Gastrocnemius medialis (tissue), 4 donors: ENCODE measurements around the gene PLXDC2. TPM values are rescaled to one million over a fixed set of nuclear protein-coding genes. Genes with fewer than 3 reads are reported as not detected.

Experiments
- ATAC-seq, 2 donors: fragments of 150-250 bp; one replicate each; pipeline ENCODE4 v1.9.1; 2016
- DNase-seq, 2 donors: peaks; one replicate each; pipeline ENCODE4 v3.0.0-alpha.2; 2019
- H3K27ac ChIP-seq, 4 donors: fragments of 200-600 bp; sonication (generic); 1 replicate in 1 of 4; 2 replicates in 3 of 4; pipeline ENCODE4 v1.5.1; 2016 to 2018; ENCODE audit warnings: mild to moderate bottlenecking in 2 of 4, moderate library complexity in 1 of 4
- H3K27me3 ChIP-seq, 3 donors: fragments of 200-600 bp; sonication (generic) in 2 of 3; 1 replicate in 1 of 3; 2 replicates in 2 of 3; pipeline versions ENCODE4 v1.5.1 to v1.6.0; 2016 to 2019; ENCODE audit warnings: mild to moderate bottlenecking in 1 of 3, moderate library complexity in 1 of 3
- H3K36me3 ChIP-seq, 2 donors: fragments of 200-600 bp; sonication (generic) in 1 of 2; one replicate each; pipeline ENCODE4 v1.5.1; 2017 to 2018
- H3K4me1 ChIP-seq, 2 donors: fragments of 200-600 bp; sonication (generic) in 1 of 2; one replicate each; pipeline ENCODE4 v1.5.1; 2016 to 2017; ENCODE audit warnings: mild to moderate bottlenecking in 2 of 2
- H3K4me3 ChIP-seq, 4 donors: fragments of 200-600 bp; sonication (generic) in 3 of 4; 1 replicate in 1 of 4; 2 replicates in 3 of 4; pipeline ENCODE4 v1.5.1; 2016 to 2019; ENCODE audit warnings: mild to moderate bottlenecking in 2 of 4
- H3K9me3 ChIP-seq, 3 donors: fragments of 200-600 bp; sonication (generic) in 2 of 3; 1 replicate in 1 of 3; 2 replicates in 2 of 3; pipeline ENCODE4 v1.5.1; 2016 to 2019
- POLR2A ChIP-seq, 2 donors: fragments of 450-650 bp; IDR thresholded peaks; one replicate each; pipeline ENCODE4 v1.6.1; 2017; ENCODE audit warnings: antibody characterized with exemption in 2 of 2, mild to moderate bottlenecking in 2 of 2, moderate library complexity in 2 of 2
- in situ Hi-C, 4 donors: fragments of 200-750 bp; cut with MboI; loops; one replicate each; pipeline versions ENCODE4 v1.15.0 to v1.8.0; 2017; ENCODE audit warnings: low sequenced_read_pairs in 4 of 4
- intact Hi-C: fragments of 100-400 bp; cut with DNase I; formaldehyde crosslinking; loops from one replicate; pipeline ENCODE4 v1.15.1; 2023; ENCODE audit warnings: low total_unique reads
- total RNA-seq, 4 donors: library from RNA; depleted of rRNA; stranded (reverse); fragments of >200 nt; gene quantifications; one replicate each; pipeline versions ENCODE4 v1.1.0 to v1.2.3, GENCODE V29; 2016
- TF ChIP-seq, protein P1 (sequence below), 5 experiments: fragments of 450-650 bp in 3 of 5; fragments of 200-600 bp in 2 of 5; sonication (generic) in 2 of 5; IDR thresholded peaks in 4 of 5; conservative IDR thresholded peaks in 1 of 5; 1 replicate in 4 of 5; 2 replicates in 1 of 5; pipeline ENCODE4 v1.5.1; 2016 to 2019; ENCODE audit warnings: antibody characterized with exemption in 5 of 5, mild to moderate bottlenecking in 3 of 5, moderate library complexity in 3 of 5

The PLXDC2 gene
- total RNA-seq, 4 donors from 2014 or later, result 13.9 to 19.6 (median 15.0) TPM

DNA sequence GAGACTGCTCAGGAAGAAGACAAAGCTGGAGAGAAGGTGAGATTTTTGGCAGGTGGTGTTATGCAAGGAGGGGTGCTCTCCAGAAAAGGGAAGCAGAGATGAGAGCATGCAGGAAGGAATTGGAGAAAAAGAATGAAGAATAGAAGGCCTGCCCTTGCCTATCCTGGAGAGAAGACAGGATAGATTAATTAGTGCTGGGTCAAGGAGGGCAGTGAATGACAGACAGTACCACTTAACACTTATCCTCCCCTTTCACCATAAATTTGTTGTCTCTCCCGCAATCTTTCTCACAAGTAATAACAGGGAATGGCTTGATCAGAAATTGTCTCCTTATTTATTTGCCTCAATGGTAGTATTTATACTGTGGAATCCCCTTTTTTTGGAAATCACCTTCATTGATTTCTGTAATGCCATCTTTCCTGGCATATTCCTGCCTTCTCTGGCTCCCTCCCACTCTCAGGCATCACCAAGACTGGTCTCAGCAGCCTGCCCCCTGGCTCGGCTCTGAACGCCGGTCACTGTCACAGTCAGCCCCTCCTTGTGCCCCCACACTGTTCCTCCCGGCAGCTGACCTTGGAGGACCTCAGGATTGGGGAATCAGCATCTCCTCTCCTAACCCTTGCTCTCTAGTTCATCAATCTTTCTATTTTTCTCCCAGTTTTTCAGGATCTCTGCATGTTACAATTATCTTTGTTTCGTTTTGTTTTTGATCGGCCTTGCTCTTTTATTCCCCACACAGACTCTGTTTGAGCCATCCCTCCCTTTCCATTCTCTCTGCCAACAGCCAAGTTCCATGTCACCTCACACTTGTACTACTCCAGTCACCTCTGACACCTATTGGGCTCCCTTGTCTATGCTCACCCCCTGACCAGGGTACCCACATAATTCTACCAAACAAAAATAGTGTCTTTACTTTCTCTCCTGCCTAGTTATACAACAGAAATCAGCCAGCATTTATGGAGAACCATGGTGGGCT is 294.2 kb downstream of the PLXDC2 start:
- ATAC-seq, result no peak
- TF ChIP-seq, protein P1, sequence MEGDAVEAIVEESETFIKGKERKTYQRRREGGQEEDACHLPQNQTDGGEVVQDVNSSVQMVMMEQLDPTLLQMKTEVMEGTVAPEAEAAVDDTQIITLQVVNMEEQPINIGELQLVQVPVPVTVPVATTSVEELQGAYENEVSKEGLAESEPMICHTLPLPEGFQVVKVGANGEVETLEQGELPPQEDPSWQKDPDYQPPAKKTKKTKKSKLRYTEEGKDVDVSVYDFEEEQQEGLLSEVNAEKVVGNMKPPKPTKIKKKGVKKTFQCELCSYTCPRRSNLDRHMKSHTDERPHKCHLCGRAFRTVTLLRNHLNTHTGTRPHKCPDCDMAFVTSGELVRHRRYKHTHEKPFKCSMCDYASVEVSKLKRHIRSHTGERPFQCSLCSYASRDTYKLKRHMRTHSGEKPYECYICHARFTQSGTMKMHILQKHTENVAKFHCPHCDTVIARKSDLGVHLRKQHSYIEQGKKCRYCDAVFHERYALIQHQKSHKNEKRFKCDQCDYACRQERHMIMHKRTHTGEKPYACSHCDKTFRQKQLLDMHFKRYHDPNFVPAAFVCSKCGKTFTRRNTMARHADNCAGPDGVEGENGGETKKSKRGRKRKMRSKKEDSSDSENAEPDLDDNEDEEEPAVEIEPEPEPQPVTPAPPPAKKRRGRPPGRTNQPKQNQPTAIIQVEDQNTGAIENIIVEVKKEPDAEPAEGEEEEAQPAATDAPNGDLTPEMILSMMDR (IDR thresholded peaks at IDR 0.05 in 4 of 5, conservative IDR thresholded peaks at IDR 0.05 in 1 of 5), result no peak
- no peak for TF ChIP-seq POLR2A (IDR thresholded peaks at IDR 0.05)

DNA sequence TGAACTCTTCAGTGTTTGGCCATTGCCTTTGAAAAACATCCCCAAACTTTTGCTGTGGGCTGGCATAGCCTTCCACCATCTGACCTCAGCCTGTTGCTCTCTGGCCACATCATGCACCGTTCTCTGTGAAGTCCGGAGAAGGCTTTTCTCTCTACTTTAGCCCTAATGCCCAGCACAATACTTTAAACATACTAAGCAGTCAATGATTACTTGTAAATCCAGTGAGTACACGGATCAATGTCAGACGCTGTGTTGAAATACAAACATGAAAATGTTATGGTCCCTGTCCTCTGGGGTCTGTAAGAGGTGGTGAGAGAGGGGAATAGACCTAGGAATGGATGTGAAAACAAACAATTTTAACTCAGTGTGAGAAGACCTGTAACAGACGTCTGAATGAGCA is 297.9 kb downstream of the PLXDC2 start:
- DNase-seq (no peak), ATAC-seq (no peak)
- Histone ChIP-seq H3K4me1 (no peaks in the 10 kb centered on the region), H3K27ac (no peak overlapping the region), H3K9me3 (no peaks in the 10 kb centered on the region), H3K36me3 (no peaks in the 10 kb centered on the region), H3K4me3 (no peak overlapping the region), H3K27me3 (no peaks in the 10 kb centered on the region)
- in situ Hi-C loops, result no loop called here
- TF ChIP-seq, protein P1 (IDR thresholded peaks at IDR 0.05 in 4 of 5, conservative IDR thresholded peaks at IDR 0.05 in 1 of 5), result no peak
- no peak for TF ChIP-seq POLR2A (IDR thresholded peaks at IDR 0.05)
- intact Hi-C loops, result no loop called here

More for the DNA sequence above, 294.2 kb downstream of the PLXDC2 start:
- intact Hi-C loops (no loop called here), in situ Hi-C loops (no loop called here)
- H3K4me3 ChIP-seq, result no peak overlapping the region
- no peaks in the 10 kb centered on the region for H3K36me3 ChIP-seq
- H3K4me1 ChIP-seq, result no peaks in the 10 kb centered on the region
- no peaks in the 10 kb centered on the region for H3K9me3 ChIP-seq
- no peak for DNase-seq
- H3K27me3 ChIP-seq, result no peaks in the 10 kb centered on the region
- H3K27ac ChIP-seq, result no peak overlapping the region

DNA sequence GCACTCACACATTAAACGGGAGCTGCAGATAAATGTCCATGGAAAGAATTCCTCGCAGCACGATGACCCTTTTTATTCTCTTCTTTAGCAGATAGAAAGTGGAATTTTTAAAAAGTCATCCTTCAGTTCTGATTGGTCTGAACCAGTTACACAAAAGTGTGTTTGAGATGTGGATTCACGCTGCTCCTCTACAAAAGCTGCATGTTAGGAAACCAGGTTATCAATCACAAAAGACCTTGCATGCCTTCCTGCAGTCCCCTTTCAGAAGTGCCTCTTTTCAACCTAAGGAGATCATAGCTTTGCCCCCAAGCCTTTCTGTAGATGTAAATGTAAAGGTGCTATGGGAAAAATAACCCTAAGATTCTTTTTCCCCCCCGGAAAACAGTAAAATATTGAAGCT is 299.7 kb downstream of the PLXDC2 start:
- intact Hi-C loops, result no loop called here
- Histone ChIP-seq H3K4me1 (no peaks in the 10 kb centered on the region), H3K27ac (no peak overlapping the region), H3K9me3 (no peaks in the 10 kb centered on the region), H3K27me3 (no peaks in the 10 kb centered on the region), H3K36me3 (no peaks in the 10 kb centered on the region), H3K4me3 (no peak overlapping the region)
- TF ChIP-seq POLR2A (IDR thresholded peaks at IDR 0.05), result no peak
- TF ChIP-seq, protein P1 (IDR thresholded peaks at IDR 0.05 in 4 of 5, conservative IDR thresholded peaks at IDR 0.05 in 1 of 5), result no peak
- DNase-seq (no peak), ATAC-seq (no peak)
- in situ Hi-C loops, result no loop called here

DNA sequence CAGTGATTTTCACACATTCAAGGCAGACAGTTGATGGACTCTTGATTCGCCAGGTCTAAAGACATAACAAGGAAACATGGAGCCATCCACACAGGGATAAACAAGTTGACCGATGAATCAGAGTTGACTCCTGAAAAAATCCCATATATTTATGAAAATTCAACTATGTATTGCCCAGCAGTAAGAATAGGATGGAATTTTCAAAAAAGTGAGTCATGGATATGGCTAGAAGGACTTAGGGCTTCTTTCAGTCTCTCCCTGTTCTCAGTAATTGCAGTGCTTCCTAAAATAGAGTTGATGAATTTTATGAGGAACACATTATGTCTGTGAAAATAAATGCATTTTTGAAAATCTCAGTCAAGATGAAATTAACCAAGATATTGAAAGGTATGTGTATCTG is 301.2 kb downstream of the PLXDC2 start:
- no peak for DNase-seq

More for the DNA sequence above, 301.2 kb downstream of the PLXDC2 start:
- in situ Hi-C loops, result no loop called here
- Histone ChIP-seq H3K4me3 (no peak overlapping the region), H3K4me1 (no peaks in the 10 kb centered on the region), H3K36me3 (no peaks in the 10 kb centered on the region), H3K27me3 (no peaks in the 10 kb centered on the region), H3K9me3 (no peaks in the 10 kb centered on the region), H3K27ac (no peak overlapping the region)
- ATAC-seq, result no peak
- intact Hi-C loops, result no loop called here
- TF ChIP-seq, protein P1 (IDR thresholded peaks at IDR 0.05 in 4 of 5, conservative IDR thresholded peaks at IDR 0.05 in 1 of 5), result no peak
- TF ChIP-seq POLR2A (IDR thresholded peaks at IDR 0.05), result no peak
